SK-N-SH treated with all-trans-retinoic acid at 6 μM for 48 hours (cell line): Measurements from ENCODE around the gene BRIX1.

ENCODE experiments used
- ATAC-seq: fragments of 200-7000 bp; cut with Tn5 transposase; 3 replicates; pipeline ENCODE4 v1.9.1; 2020; ENCODE audit warnings: mild to moderate bottlenecking, moderate library complexity
- BACH2 ChIP-seq: fragments of 250-450 bp; sonication (Bioruptor Pico); IDR thresholded peaks from 2 replicates; pipeline ENCODE4 v1.9.0; 2021; ENCODE audit warnings: mild to moderate bottlenecking, borderline replicate concordance
- ESRRG ChIP-seq: fragments of 250-450 bp; sonication (Bioruptor Pico); IDR thresholded peaks from 2 replicates; pipeline ENCODE4 v1.6.1; 2021; ENCODE audit warnings: mild to moderate bottlenecking
- GLIS3 ChIP-seq: fragments of 250-450 bp; sonication (Bioruptor Pico); IDR thresholded peaks from 2 replicates; pipeline ENCODE4 v1.5.0; 2020; ENCODE audit warnings: mild to moderate bottlenecking, moderate library complexity
- OSR1 ChIP-seq: fragments of 250-450 bp; sonication (Bioruptor Pico); IDR thresholded peaks from 2 replicates; pipeline ENCODE4 v1.8.0; 2022; ENCODE audit warnings: moderate library complexity, mild to moderate bottlenecking, inconsistent platforms
- PPARA ChIP-seq: fragments of 250-450 bp; sonication (Bioruptor Pico); IDR thresholded peaks from 2 replicates; pipeline ENCODE4 v1.5.0; 2020; ENCODE audit warnings: mild to moderate bottlenecking, borderline replicate concordance
- RARB ChIP-seq: fragments of 250-450 bp; sonication (Bioruptor Pico); IDR thresholded peaks from 2 replicates; pipeline ENCODE4 v1.8.0; 2021; ENCODE audit warnings: mild to moderate bottlenecking, moderate library complexity
- SNAI2 ChIP-seq: fragments of 250-450 bp; sonication (Bioruptor Pico); IDR thresholded peaks from 2 replicates; pipeline ENCODE4 v1.5.0; 2020; ENCODE audit warnings: mild to moderate bottlenecking, moderate library complexity
- TCF4 ChIP-seq: fragments of 250-450 bp; sonication (Bioruptor Pico); IDR thresholded peaks from 2 replicates; pipeline ENCODE4 v1.8.0; 2021; ENCODE audit warnings: mild to moderate bottlenecking, moderate library complexity, borderline replicate concordance
- TOX ChIP-seq: fragments of 250-450 bp; sonication (Bioruptor Pico); IDR thresholded peaks from 2 replicates; pipeline ENCODE4 v1.8.0; 2021; ENCODE audit warnings: mild to moderate bottlenecking, moderate library complexity, borderline replicate concordance
- ZC3H10 ChIP-seq: fragments of 250-450 bp; sonication (Bioruptor Pico); IDR thresholded peaks from 2 replicates; pipeline ENCODE4 v1.5.1; 2021; ENCODE audit warnings: mild to moderate bottlenecking, moderate library complexity
- ZFP3 ChIP-seq: fragments of 250-450 bp; sonication (Bioruptor Pico); IDR thresholded peaks from 2 replicates; pipeline ENCODE4 v1.5.0; 2020; ENCODE audit warnings: mild to moderate bottlenecking, moderate library complexity
- ZFP30 ChIP-seq: fragments of 450-650 bp; formaldehyde crosslinking; IDR thresholded peaks from 2 replicates; pipeline ENCODE4 v1.5.0; 2022; ENCODE audit warnings: mild to moderate bottlenecking, moderate library complexity
- ZNF565 ChIP-seq: fragments of 450-650 bp; formaldehyde crosslinking; conservative IDR thresholded peaks from 2 replicates; pipeline ENCODE4 v1.5.0; 2020; ENCODE audit warnings: low read depth, mild to moderate bottlenecking, moderate library complexity
- ZNF70 ChIP-seq: fragments of 450-650 bp; formaldehyde crosslinking; IDR thresholded peaks from 2 replicates; pipeline ENCODE4 v1.5.0; 2020; ENCODE audit warnings: mild to moderate bottlenecking, moderate library complexity
- ZNF8 ChIP-seq: fragments of 450-650 bp; formaldehyde crosslinking; IDR thresholded peaks from 2 replicates; pipeline ENCODE4 v1.5.0; 2020; ENCODE audit warnings: mild to moderate bottlenecking, moderate library complexity
- TF ChIP-seq, protein P1 (sequence below): fragments of 250-450 bp; sonication (Bioruptor Pico); IDR thresholded peaks from 2 replicates; pipeline ENCODE4 v1.8.0; 2021; ENCODE audit warnings: low read depth, mild to moderate bottlenecking, moderate library complexity, borderline replicate concordance
- TF ChIP-seq, protein P2 (sequence below): fragments of 250-450 bp; sonication (Bioruptor Pico); IDR thresholded peaks from 2 replicates; pipeline ENCODE4 v1.5.1; 2021; ENCODE audit warnings: mild to moderate bottlenecking, moderate library complexity
- TF ChIP-seq, protein P3 (sequence below): fragments of 250-450 bp; sonication (Bioruptor Pico); IDR thresholded peaks from 2 replicates; pipeline ENCODE4 v1.5.0; 2020; ENCODE audit warnings: mild to moderate bottlenecking, moderate library complexity
- TF ChIP-seq, protein P4 (sequence below): fragments of 250-450 bp; sonication (Bioruptor Pico); IDR thresholded peaks from 2 replicates; pipeline ENCODE4 v1.8.0; 2020; ENCODE audit warnings: mild to moderate bottlenecking, moderate library complexity, borderline replicate concordance

BRIX1 gene

DNA sequence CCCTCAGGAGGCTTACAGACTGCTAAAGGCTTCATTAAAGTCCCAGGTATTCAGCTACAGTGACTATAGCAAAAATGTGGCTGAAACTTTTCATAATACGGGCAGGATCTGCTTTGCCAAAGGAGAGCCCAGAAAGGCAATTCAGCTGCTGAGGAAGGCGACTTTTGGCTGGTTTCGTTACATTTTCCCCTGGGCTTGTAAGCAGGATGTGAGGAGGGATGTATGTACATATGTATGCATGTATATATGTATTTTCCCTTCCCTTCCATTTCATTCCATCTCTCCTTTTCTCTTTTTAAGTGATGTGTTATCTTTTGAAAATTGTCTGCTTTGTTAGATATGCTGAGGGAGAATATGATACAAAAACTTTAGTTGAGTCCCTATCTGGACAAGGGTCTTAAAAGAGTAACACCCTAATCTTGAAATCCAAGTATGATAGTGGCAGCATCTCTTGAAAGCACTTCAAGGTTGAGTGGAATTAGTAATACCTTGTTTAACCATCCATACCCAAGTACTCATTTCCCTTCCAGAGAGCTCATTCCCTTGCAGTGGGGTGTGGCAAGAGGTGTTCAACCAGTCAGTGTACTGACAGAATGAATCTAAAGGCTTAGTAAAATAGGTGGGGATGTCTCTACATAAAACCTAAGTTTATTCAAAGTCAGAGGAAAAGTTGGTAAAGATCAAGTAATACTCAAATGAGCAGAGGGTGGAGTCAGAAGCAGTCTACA, 29.0 kb upstream of the BRIX1 start (continued):
- TF ChIP-seq, protein P1, sequence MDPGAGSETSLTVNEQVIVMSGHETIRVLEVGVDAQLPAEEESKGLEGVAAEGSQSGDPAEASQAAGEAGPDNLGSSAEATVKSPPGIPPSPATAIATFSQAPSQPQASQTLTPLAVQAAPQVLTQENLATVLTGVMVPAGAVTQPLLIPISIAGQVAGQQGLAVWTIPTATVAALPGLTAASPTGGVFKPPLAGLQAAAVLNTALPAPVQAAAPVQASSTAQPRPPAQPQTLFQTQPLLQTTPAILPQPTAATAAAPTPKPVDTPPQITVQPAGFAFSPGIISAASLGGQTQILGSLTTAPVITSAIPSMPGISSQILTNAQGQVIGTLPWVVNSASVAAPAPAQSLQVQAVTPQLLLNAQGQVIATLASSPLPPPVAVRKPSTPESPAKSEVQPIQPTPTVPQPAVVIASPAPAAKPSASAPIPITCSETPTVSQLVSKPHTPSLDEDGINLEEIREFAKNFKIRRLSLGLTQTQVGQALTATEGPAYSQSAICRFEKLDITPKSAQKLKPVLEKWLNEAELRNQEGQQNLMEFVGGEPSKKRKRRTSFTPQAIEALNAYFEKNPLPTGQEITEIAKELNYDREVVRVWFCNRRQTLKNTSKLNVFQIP = no peak
- TF ChIP-seq TOX (CRISPR knock-in tag) = no peak
- TF ChIP-seq ZFP3 (CRISPR knock-in tag) = no peak
- TF ChIP-seq, protein P2, sequence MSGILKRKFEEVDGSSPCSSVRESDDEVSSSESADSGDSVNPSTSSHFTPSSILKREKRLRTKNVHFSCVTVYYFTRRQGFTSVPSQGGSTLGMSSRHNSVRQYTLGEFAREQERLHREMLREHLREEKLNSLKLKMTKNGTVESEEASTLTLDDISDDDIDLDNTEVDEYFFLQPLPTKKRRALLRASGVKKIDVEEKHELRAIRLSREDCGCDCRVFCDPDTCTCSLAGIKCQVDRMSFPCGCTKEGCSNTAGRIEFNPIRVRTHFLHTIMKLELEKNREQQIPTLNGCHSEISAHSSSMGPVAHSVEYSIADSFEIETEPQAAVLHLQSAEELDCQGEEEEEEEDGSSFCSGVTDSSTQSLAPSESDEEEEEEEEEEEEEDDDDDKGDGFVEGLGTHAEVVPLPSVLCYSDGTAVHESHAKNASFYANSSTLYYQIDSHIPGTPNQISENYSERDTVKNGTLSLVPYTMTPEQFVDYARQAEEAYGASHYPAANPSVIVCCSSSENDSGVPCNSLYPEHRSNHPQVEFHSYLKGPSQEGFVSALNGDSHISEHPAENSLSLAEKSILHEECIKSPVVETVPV = no peak
- no peak for TF ChIP-seq ZC3H10 (CRISPR knock-in tag)
- no peak for TF ChIP-seq ZFP30 (CRISPR knock-in tag)
- no peak for TF ChIP-seq OSR1 (CRISPR knock-in tag)

DNA sequence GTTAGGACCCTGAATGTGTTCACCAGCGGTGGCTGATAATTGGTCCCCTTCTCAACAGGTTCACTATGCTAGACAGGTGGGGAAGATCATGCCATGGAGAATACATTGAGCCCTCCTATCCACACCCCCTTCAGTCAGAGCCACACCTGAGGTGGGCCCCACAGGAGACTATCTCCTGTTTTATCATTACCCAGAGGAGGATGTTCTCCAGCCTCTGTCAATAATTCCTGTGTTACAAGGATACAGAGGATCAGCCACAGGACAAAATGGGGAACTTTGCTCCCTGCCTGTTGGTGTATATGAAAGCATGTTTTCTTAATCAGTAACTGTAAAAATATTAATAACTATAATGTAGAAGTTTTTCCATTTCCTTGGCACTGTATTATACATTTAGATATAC, 26.1 kb upstream of the BRIX1 start:
- no peak for TF ChIP-seq ZNF8 (CRISPR knock-in tag)
- no peak for TF ChIP-seq OSR1 (CRISPR knock-in tag)
- TF ChIP-seq PPARA (CRISPR knock-in tag) = no peak
- TF ChIP-seq, protein P3, sequence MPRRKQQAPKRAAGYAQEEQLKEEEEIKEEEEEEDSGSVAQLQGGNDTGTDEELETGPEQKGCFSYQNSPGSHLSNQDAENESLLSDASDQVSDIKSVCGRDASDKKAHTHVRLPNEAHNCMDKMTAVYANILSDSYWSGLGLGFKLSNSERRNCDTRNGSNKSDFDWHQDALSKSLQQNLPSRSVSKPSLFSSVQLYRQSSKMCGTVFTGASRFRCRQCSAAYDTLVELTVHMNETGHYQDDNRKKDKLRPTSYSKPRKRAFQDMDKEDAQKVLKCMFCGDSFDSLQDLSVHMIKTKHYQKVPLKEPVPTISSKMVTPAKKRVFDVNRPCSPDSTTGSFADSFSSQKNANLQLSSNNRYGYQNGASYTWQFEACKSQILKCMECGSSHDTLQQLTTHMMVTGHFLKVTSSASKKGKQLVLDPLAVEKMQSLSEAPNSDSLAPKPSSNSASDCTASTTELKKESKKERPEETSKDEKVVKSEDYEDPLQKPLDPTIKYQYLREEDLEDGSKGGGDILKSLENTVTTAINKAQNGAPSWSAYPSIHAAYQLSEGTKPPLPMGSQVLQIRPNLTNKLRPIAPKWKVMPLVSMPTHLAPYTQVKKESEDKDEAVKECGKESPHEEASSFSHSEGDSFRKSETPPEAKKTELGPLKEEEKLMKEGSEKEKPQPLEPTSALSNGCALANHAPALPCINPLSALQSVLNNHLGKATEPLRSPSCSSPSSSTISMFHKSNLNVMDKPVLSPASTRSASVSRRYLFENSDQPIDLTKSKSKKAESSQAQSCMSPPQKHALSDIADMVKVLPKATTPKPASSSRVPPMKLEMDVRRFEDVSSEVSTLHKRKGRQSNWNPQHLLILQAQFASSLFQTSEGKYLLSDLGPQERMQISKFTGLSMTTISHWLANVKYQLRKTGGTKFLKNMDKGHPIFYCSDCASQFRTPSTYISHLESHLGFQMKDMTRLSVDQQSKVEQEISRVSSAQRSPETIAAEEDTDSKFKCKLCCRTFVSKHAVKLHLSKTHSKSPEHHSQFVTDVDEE (CRISPR knock-in tag) = no peak
- no peak for TF ChIP-seq ZFP30 (CRISPR knock-in tag)
- no peak for TF ChIP-seq BACH2
- TF ChIP-seq, protein P4, sequence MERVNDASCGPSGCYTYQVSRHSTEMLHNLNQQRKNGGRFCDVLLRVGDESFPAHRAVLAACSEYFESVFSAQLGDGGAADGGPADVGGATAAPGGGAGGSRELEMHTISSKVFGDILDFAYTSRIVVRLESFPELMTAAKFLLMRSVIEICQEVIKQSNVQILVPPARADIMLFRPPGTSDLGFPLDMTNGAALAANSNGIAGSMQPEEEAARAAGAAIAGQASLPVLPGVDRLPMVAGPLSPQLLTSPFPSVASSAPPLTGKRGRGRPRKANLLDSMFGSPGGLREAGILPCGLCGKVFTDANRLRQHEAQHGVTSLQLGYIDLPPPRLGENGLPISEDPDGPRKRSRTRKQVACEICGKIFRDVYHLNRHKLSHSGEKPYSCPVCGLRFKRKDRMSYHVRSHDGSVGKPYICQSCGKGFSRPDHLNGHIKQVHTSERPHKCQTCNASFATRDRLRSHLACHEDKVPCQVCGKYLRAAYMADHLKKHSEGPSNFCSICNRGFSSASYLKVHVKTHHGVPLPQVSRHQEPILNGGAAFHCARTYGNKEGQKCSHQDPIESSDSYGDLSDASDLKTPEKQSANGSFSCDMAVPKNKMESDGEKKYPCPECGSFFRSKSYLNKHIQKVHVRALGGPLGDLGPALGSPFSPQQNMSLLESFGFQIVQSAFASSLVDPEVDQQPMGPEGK (CRISPR knock-in tag) = no peak
- no peak for ATAC-seq

DNA sequence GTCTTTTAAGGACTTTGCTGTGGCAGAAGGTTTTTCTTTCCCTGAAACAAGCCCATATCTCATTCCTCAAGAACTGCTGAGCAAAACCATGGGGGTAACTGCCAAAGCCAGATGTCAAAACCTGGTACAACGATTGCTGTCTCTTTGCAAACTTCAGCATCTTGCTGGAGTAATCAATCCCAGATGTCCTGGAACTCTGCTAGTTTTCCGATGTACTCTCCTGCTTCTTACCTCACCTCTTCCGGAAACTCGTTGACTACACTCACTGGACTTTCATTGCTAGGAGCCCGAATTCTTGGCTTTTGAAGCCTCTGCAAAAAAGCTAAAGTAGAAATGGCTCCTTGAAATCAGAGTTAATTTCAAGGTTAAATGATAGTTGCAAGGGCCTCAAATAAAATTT, 23.5 kb upstream of the BRIX1 start:
- ATAC-seq = peak; percentile 95
- TF ChIP-seq RARB (no peak), TCF4 (CRISPR knock-in tag) (no peak)
- TF ChIP-seq, all 23 proteins: peak for 0

DNA sequence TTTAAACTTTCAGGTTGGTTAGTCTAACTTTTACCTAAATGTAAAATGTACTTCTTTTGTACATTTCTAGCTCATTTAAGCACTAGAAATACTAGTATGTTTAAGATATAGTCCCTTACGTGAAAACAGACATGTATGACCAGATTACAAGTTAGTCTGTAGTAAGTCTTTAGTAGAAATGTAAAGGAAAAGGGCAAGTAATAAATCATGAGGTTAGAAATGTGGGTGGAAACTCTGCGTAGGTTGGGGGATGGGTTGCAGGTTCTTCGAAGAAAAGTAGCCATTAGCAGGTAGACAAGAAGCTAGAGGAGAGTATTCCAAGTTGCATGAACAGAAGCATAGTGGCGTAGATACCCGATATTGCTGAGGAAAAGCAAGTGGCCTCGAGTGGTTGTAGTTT, 23.1 kb upstream of the BRIX1 start:
- TF ChIP-seq ZFP3 (CRISPR knock-in tag) (no peak), BACH2 (no peak), ZNF565 (CRISPR knock-in tag) (no peak), ZNF70 (no peak)
- ATAC-seq = no peak

DNA sequence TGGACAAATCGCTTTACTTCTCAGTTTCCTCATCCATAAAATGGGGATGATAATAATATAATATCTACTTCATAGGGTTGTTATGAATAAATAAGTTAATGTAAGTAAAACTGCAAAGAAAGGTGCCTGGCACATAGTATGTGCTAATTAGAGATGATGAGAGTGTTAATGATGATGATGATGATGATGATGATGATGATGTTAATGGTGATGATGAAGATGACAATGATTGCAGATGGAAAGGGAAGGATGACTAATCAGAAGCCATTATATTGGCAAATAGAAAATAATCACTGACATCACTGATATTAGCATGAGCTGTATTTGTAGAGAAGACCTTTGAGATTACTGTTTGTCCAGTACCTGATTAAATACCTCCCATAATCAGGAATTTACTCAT, 20.8 kb upstream of the BRIX1 start:
- ATAC-seq = no peak
- TF ChIP-seq ZNF8 (CRISPR knock-in tag) (no peak), SNAI2 (no peak), GLIS3 (CRISPR knock-in tag) (no peak), ZFP3 (CRISPR knock-in tag) (no peak), TCF4 (CRISPR knock-in tag) (no peak), ESRRG (CRISPR knock-in tag) (no peak), RARB (no peak), ZFP30 (CRISPR knock-in tag) (no peak), ZNF70 (no peak), TOX (CRISPR knock-in tag) (no peak), PPARA (CRISPR knock-in tag) (no peak)
- TF ChIP-seq, protein P1 = no peak
- TF ChIP-seq, protein P2 = no peak
- TF ChIP-seq, protein P3 (CRISPR knock-in tag) = no peak
